A549 (cell line): ENCODE measurements around the gene UROD.
A peak's percentile ranks its signal among the peaks of the same experiment; 100 is the strongest.

Source experiments
- BCL3 ChIP-seq: fragments of >200 bp; sonication (Bioruptor Twin); formaldehyde crosslinking; IDR thresholded peaks from 3 replicates; pipeline ENCODE4 v1.6.1; 2016
- CHD2 ChIP-seq: fragments of 150-350 bp; IDR thresholded peaks from 2 replicates; pipeline ENCODE4 v1.6.1; 2014; ENCODE audit warnings: low read length; ENCODE audit not compliant: partially characterized antibody
- CTCF ChIP-seq: fragments of >200 bp; sonication (Bioruptor Twin); formaldehyde crosslinking; IDR thresholded peaks from 3 replicates; pipeline ENCODE4 v1.5.1; 2016
- JUNB ChIP-seq: fragments of >200 bp; sonication (Bioruptor Twin); formaldehyde crosslinking; IDR thresholded peaks from 2 replicates; pipeline ENCODE4 v1.6.1; 2016
- MYC ChIP-seq: IDR thresholded peaks from 2 replicates; pipeline ENCODE4 v1.6.1; 2012; ENCODE audit warnings: mild to moderate bottlenecking, inconsistent platforms, low read length, improper control_type of control experiment, borderline replicate concordance
- POLR2A ChIP-seq: IDR thresholded peaks from 2 replicates; pipeline ENCODE4 v1.6.1; 2012; ENCODE audit warnings: mild to moderate bottlenecking, low read length
- POLR2AphosphoS2 ChIP-seq: conservative IDR thresholded peaks from 2 replicates; pipeline ENCODE4 v1.6.1; 2012; ENCODE audit warnings: low read length, improper control_type of control experiment, inconsistent platforms
- RNF2 ChIP-seq: fragments of 200-600 bp; sonication (generic); IDR thresholded peaks from 2 replicates; pipeline ENCODE4 v1.6.1; 2016; ENCODE audit warnings: low read depth, mild to moderate bottlenecking, antibody characterized with exemption, moderate library complexity, borderline replicate concordance
- ZC3H11A ChIP-seq: fragments of 450-650 bp; IDR thresholded peaks from 2 replicates; pipeline ENCODE4 v1.6.1; 2014; ENCODE audit warnings: antibody characterized with exemption, mild to moderate bottlenecking

- TF ChIP-seq CHD2, result no peak
- peak; percentile 55 for TF ChIP-seq CTCF
- TF ChIP-seq ZC3H11A, result no peak
- no peak for TF ChIP-seq RNF2
- no peak for TF ChIP-seq POLR2A
- no peak for TF ChIP-seq MYC
- TF ChIP-seq POLR2AphosphoS2, result no peak
- TF ChIP-seq BCL3, result no peak
- no peak for TF ChIP-seq JUNB
These were observed 6.7 kb downstream of the UROD start for GRCh38 chr1:45018599-45019230.
